WTC11 (cell line): Measurements from ENCODE around the gene TAP2. TPM values are rescaled to one million over a fixed set of nuclear protein-coding genes. Genes with fewer than 3 reads are reported as not detected.
"Not testable (repeated sequence)": the region's sequence is repeated elsewhere in the genome, so short reads cannot be mapped to it uniquely, and the experiment has no call there.

Experiments used
- ATAC-seq: fragments of 200-7000 bp; cut with Tn5 transposase; 2 replicates; pipeline ENCODE4 v1.10.0; 2021; ENCODE audit warnings: mild to moderate bottlenecking, moderate library complexity
- CTCF ChIA-PET: fragments of 300-600 bp; sonication (Branson Sonifier 250); formaldehyde crosslinking; loops from one replicate; lab custom pipeline; 2021; ENCODE audit warnings: antibody characterized with exemption; lab: Charles Lee
- POLR2A ChIA-PET: fragments of 350-600 bp; sonication (Branson Sonifier 250); formaldehyde crosslinking; loops from one replicate; lab custom pipeline; 2021; ENCODE audit warnings: antibody characterized with exemption; lab: Charles Lee
- DNase-seq: peaks from one replicate; pipeline ENCODE4 v3.0.0; 2021; ENCODE audit warnings: low spot score
- H3K27ac Mint-ChIP-seq: 2 replicates; pipeline ENCODE4 v1.8.0; 2021; ENCODE audit warnings: mixed read lengths
- H3K27me3 Mint-ChIP-seq: 2 replicates; pipeline ENCODE4 v1.8.0; 2021; ENCODE audit warnings: low read depth, mild to moderate bottlenecking, moderate library complexity, mixed read lengths
- H3K36me3 Mint-ChIP-seq: 2 replicates; pipeline ENCODE4 v1.8.0; 2021; ENCODE audit warnings: mixed read lengths
- H3K4me1 Mint-ChIP-seq: 2 replicates; pipeline ENCODE4 v1.8.0; 2022; ENCODE audit warnings: mixed read lengths
- H3K4me3 Mint-ChIP-seq: 2 replicates; pipeline ENCODE4 v1.8.0; 2021; ENCODE audit warnings: mild to moderate bottlenecking, moderate library complexity, mixed read lengths
- H3K9me3 Mint-ChIP-seq: 2 replicates; pipeline ENCODE4 v1.8.0; 2021; ENCODE audit warnings: mixed read lengths
- ETV6 ChIP-seq: sonication (generic); formaldehyde crosslinking; IDR thresholded peaks from 2 replicates; pipeline ENCODE4 v1.8.1; 2022; ENCODE audit warnings: mild to moderate bottlenecking, missing genetic modification reagents
- FOXJ3 ChIP-seq: sonication (generic); formaldehyde crosslinking; IDR thresholded peaks from 2 replicates; pipeline ENCODE4 v1.9.0; 2021; ENCODE audit warnings: missing genetic modification reagents, mild to moderate bottlenecking, borderline replicate concordance
- GRHL2 ChIP-seq: fragments of 250-450 bp; sonication (Bioruptor Pico); IDR thresholded peaks from 2 replicates; pipeline ENCODE4 v1.8.0; 2022; ENCODE audit warnings: mild to moderate bottlenecking, moderate library complexity; ENCODE audit not compliant: insufficient replicate concordance, severe bottlenecking
- JAZF1 ChIP-seq: fragments of 250-450 bp; sonication (Bioruptor Pico); IDR thresholded peaks from 2 replicates; pipeline ENCODE4 v1.9.0; 2021; ENCODE audit warnings: moderate library complexity, mild to moderate bottlenecking, inconsistent platforms
- NR1H2 ChIP-seq: sonication (generic); formaldehyde crosslinking; IDR thresholded peaks from 2 replicates; pipeline ENCODE4 v1.9.0; 2021; ENCODE audit warnings: mild to moderate bottlenecking, moderate library complexity, missing genetic modification reagents
- SMAD3 ChIP-seq: sonication (generic); formaldehyde crosslinking; IDR thresholded peaks from 2 replicates; pipeline ENCODE4 v1.8.0; 2022; ENCODE audit warnings: missing genetic modification reagents, mild to moderate bottlenecking, borderline replicate concordance
- SMAD4 ChIP-seq: sonication (generic); formaldehyde crosslinking; IDR thresholded peaks from 2 replicates; pipeline ENCODE4 v1.8.0; 2022; ENCODE audit warnings: mild to moderate bottlenecking, missing genetic modification reagents
- total RNA-seq: library from RNA; stranded (reverse); gene quantifications from 3 replicates; pipeline ENCODE4 v1.2.3, GENCODE V29; 2021
- TF ChIP-seq, protein P1 (sequence below): sonication (generic); formaldehyde crosslinking; IDR thresholded peaks from 2 replicates; pipeline ENCODE4 v1.8.1; 2022; ENCODE audit warnings: low read depth, missing genetic modification reagents, borderline replicate concordance
- TF ChIP-seq, protein P2 (sequence below): sonication (generic); formaldehyde crosslinking; IDR thresholded peaks from 2 replicates; pipeline ENCODE4 v1.8.1; 2022; ENCODE audit warnings: mild to moderate bottlenecking, missing genetic modification reagents, moderate library complexity, borderline replicate concordance
- TF ChIP-seq, protein P3 (sequence below): fragments of 250-450 bp; sonication (Bioruptor Pico); IDR thresholded peaks from 2 replicates; pipeline ENCODE4 v1.9.0; 2021; ENCODE audit warnings: mild to moderate bottlenecking
- TF ChIP-seq, protein P4 (sequence below): sonication (generic); formaldehyde crosslinking; IDR thresholded peaks from 2 replicates; pipeline ENCODE4 v1.8.1; 2023; ENCODE audit warnings: mild to moderate bottlenecking, missing genetic modification reagents, moderate library complexity
- TF ChIP-seq, protein P5 (sequence below): sonication (generic); formaldehyde crosslinking; IDR thresholded peaks from 2 replicates; pipeline ENCODE4 v1.8.1; 2022; ENCODE audit warnings: low read depth, mild to moderate bottlenecking, moderate library complexity, missing genetic modification reagents, borderline replicate concordance
- TF ChIP-seq, protein P6 (sequence below): sonication (generic); formaldehyde crosslinking; conservative IDR thresholded peaks from 2 replicates; pipeline ENCODE4 v1.8.1; 2023; ENCODE audit warnings: mild to moderate bottlenecking, low read depth, missing genetic modification reagents, moderate library complexity

Gene TAP2
- total RNA-seq, 1 experiment from 2014 or later: 23.0 TPM

DNA sequence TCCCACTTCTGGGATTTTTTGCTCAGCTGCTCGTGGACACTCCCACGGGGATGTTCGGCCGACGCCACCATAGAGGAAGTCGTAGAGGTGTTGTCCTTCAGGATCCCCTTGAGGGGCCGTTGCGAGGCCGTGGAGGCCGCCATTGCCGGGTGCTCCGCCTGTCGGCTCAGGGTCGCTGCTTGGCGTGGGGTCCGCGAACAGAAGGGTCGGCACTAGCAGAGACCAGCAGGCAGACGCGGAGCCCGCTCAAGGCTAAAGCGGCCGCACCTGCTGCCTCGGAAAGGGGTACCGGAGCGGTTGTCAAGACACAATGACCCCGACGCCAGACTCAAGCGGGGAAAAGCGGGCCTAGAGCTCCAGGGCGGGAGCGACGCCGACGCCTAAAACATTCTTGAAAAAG is 41.2 kb upstream of the TAP2 start:
- CTCF ChIA-PET: interaction anchor here (1.4 to 3.6 kb wide), 5 partner anchors 11 to 105 kb away, joined by 3 to 21 read pairs (median 7); partner anchors contain the start of genes HLA-DMA, TAP1 and TAP2
- Mint-ChIP-seq H3K36me3 (no peaks in the 10 kb centered on the region), H3K4me1 (no peaks in the 10 kb centered on the region), H3K27ac (no peak overlapping the region), H3K9me3 (no peaks in the 10 kb centered on the region; the same call in 1 of the 2 replicates), H3K4me3 (no peak overlapping the region), H3K27me3 (peaks cover 12% of the 10 kb centered on the region)
- POLR2A ChIA-PET: no interaction called here
- no peak for DNase-seq
- ATAC-seq: no peak
- TF ChIP-seq, protein P1, sequence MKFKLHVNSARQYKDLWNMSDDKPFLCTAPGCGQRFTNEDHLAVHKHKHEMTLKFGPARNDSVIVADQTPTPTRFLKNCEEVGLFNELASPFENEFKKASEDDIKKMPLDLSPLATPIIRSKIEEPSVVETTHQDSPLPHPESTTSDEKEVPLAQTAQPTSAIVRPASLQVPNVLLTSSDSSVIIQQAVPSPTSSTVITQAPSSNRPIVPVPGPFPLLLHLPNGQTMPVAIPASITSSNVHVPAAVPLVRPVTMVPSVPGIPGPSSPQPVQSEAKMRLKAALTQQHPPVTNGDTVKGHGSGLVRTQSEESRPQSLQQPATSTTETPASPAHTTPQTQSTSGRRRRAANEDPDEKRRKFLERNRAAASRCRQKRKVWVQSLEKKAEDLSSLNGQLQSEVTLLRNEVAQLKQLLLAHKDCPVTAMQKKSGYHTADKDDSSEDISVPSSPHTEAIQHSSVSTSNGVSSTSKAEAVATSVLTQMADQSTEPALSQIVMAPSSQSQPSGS (CRISPR knock-in tag): no peak
- TF ChIP-seq GRHL2 (no peak), SMAD3 (CRISPR knock-in tag) (no peak)
- TF ChIP-seq, all 79 proteins: peak for 0

DNA sequence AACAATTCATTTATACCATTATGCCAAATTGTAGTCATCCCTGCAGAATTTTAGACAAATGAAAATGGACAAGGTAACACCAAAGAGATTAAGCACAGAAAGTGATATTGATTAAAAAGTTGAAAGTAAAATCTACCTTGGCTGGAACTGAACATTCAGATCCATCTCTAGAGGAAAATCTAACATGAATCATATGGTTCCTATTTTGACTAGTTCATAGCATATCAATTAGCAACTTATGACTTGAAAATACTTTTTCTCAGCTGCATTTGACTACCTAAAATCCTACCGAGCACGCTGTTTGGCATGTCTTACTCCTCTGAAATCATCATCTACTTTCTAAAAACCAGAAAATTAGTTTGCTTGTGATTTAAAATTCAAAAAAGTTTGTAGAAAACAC is 38.1 kb upstream of the TAP2 start:
- Mint-ChIP-seq H3K4me3 (no peak overlapping the region), H3K4me1 (no peaks in the 10 kb centered on the region), H3K36me3 (no peaks in the 10 kb centered on the region), H3K27ac (no peak overlapping the region), H3K27me3 (peaks cover 10% of the 10 kb centered on the region), H3K9me3 (peaks cover 11% of the 10 kb centered on the region)
- ATAC-seq (no peak), DNase-seq (no peak)
- CTCF ChIA-PET: interaction anchor here (1.4 to 2.2 kb wide), 2 partner anchors 9 to 38 kb away, joined by 5 to 10 read pairs; partner anchors contain the start of gene TAP2
- POLR2A ChIA-PET: no interaction called here
- TF ChIP-seq NR1H2 (no peak), JAZF1 (no peak), ETV6 (CRISPR knock-in tag) (no peak), FOXJ3 (CRISPR knock-in tag) (no peak), SMAD4 (CRISPR knock-in tag) (no peak)
- TF ChIP-seq, protein P2, sequence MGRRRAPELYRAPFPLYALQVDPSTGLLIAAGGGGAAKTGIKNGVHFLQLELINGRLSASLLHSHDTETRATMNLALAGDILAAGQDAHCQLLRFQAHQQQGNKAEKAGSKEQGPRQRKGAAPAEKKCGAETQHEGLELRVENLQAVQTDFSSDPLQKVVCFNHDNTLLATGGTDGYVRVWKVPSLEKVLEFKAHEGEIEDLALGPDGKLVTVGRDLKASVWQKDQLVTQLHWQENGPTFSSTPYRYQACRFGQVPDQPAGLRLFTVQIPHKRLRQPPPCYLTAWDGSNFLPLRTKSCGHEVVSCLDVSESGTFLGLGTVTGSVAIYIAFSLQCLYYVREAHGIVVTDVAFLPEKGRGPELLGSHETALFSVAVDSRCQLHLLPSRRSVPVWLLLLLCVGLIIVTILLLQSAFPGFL: no peak
- TF ChIP-seq, protein P3, sequence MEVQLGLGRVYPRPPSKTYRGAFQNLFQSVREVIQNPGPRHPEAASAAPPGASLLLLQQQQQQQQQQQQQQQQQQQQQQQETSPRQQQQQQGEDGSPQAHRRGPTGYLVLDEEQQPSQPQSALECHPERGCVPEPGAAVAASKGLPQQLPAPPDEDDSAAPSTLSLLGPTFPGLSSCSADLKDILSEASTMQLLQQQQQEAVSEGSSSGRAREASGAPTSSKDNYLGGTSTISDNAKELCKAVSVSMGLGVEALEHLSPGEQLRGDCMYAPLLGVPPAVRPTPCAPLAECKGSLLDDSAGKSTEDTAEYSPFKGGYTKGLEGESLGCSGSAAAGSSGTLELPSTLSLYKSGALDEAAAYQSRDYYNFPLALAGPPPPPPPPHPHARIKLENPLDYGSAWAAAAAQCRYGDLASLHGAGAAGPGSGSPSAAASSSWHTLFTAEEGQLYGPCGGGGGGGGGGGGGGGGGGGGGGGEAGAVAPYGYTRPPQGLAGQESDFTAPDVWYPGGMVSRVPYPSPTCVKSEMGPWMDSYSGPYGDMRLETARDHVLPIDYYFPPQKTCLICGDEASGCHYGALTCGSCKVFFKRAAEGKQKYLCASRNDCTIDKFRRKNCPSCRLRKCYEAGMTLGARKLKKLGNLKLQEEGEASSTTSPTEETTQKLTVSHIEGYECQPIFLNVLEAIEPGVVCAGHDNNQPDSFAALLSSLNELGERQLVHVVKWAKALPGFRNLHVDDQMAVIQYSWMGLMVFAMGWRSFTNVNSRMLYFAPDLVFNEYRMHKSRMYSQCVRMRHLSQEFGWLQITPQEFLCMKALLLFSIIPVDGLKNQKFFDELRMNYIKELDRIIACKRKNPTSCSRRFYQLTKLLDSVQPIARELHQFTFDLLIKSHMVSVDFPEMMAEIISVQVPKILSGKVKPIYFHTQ (CRISPR knock-in tag): no peak
- TF ChIP-seq, protein P4, sequence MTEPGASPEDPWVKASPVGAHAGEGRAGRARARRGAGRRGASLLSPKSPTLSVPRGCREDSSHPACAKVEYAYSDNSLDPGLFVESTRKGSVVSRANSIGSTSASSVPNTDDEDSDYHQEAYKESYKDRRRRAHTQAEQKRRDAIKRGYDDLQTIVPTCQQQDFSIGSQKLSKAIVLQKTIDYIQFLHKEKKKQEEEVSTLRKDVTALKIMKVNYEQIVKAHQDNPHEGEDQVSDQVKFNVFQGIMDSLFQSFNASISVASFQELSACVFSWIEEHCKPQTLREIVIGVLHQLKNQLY (CRISPR knock-in tag): no peak
- TF ChIP-seq, protein P5, sequence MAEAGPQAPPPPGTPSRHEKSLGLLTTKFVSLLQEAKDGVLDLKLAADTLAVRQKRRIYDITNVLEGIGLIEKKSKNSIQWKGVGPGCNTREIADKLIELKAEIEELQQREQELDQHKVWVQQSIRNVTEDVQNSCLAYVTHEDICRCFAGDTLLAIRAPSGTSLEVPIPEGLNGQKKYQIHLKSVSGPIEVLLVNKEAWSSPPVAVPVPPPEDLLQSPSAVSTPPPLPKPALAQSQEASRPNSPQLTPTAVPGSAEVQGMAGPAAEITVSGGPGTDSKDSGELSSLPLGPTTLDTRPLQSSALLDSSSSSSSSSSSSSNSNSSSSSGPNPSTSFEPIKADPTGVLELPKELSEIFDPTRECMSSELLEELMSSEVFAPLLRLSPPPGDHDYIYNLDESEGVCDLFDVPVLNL (CRISPR knock-in tag): no peak
- TF ChIP-seq, protein P6, sequence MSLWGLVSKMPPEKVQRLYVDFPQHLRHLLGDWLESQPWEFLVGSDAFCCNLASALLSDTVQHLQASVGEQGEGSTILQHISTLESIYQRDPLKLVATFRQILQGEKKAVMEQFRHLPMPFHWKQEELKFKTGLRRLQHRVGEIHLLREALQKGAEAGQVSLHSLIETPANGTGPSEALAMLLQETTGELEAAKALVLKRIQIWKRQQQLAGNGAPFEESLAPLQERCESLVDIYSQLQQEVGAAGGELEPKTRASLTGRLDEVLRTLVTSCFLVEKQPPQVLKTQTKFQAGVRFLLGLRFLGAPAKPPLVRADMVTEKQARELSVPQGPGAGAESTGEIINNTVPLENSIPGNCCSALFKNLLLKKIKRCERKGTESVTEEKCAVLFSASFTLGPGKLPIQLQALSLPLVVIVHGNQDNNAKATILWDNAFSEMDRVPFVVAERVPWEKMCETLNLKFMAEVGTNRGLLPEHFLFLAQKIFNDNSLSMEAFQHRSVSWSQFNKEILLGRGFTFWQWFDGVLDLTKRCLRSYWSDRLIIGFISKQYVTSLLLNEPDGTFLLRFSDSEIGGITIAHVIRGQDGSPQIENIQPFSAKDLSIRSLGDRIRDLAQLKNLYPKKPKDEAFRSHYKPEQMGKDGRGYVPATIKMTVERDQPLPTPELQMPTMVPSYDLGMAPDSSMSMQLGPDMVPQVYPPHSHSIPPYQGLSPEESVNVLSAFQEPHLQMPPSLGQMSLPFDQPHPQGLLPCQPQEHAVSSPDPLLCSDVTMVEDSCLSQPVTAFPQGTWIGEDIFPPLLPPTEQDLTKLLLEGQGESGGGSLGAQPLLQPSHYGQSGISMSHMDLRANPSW (CRISPR knock-in tag): no peak

DNA sequence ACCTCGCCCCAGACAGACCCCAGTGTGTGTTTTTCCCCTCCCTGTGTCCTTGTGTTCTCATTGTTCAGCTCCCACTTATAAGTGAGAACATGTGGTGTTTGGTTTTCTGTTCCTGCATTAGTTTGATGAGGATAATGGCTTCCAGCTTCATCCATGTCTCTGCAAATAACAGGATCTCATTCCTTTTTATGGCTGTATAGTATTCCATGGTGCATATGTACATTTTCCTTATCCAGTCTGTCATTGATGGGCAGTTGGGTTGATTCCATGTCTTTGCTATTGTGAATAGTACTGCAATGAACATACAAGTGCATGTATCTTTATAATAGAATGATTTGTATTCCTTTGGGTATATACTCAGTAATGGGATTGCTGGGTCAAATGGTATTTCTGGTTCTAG is 35.4 kb upstream of the TAP2 start:
- Mint-ChIP-seq H3K9me3 (peaks cover 11% of the 10 kb centered on the region), H3K27me3 (peaks cover 19% of the 10 kb centered on the region)
- H3K4me1 Mint-ChIP-seq, CTCF ChIA-PET, H3K27ac Mint-ChIP-seq, POLR2A ChIA-PET, DNase-seq, ATAC-seq, H3K4me3 Mint-ChIP-seq, H3K36me3 Mint-ChIP-seq: not testable (repeated sequence)
